IMR-90 (cell line): ENCODE measurements around the gene PLXNB3. TPM values are rescaled to one million over a fixed set of nuclear protein-coding genes. Genes with fewer than 3 reads are reported as not detected.
"Not testable (repeated sequence)": the region's sequence is repeated elsewhere in the genome, so short reads cannot be mapped to it uniquely, and the experiment has no call there.

ENCODE experiments used
- ATAC-seq: fragments of 200-7000 bp; cut with Tn5 transposase; 2 replicates; pipeline ENCODE4 v1.9.1; 2020; ENCODE audit warnings: low read depth, mild to moderate bottlenecking, moderate library complexity
- BruUV-seq: library from RNA; stranded (reverse); fragments of 400-500 nt; replicated peaks from 2 replicates; lab custom pipeline; 2021; lab: Mats Ljungman, UMichigan
- CTCF ChIA-PET: fragments of 300-600 bp; formaldehyde crosslinking; extraction: SDS; loops from one replicate; lab custom pipeline; 2021; ENCODE audit warnings: antibody characterized with exemption; lab: Yijun Ruan, JAX
- POLR2A ChIA-PET: fragments of 300-600 bp; sonication (Branson Sonifier 250); formaldehyde crosslinking; loops from one replicate; lab custom pipeline; 2022; ENCODE audit warnings: antibody characterized with exemption; ENCODE audit not compliant: unreplicated experiment; lab: Charles Lee
- DNase-seq: peaks from one replicate; pipeline ENCODE4 v3.0.0; 2013
- H2AFZ ChIP-seq: replicated peaks from 2 replicates; pipeline ENCODE3; 2013; ENCODE audit warnings: low read length, mild to moderate bottlenecking; ENCODE audit not compliant: poor library complexity
- H2AK5ac ChIP-seq: 2 replicates; pipeline ENCODE4 v1.6.1; 2013; ENCODE audit warnings: low read depth, low read length, inconsistent platforms
- H2AK9ac ChIP-seq: replicated peaks from 2 replicates; pipeline ENCODE3; 2013; ENCODE audit warnings: mild to moderate bottlenecking, low read depth, low read length, moderate library complexity; ENCODE audit not compliant: poor library complexity
- H2BK120ac ChIP-seq: 2 replicates; pipeline ENCODE4 v1.6.1; 2013; ENCODE audit warnings: low read depth, low read length, inconsistent platforms
- H2BK15ac ChIP-seq: 3 replicates; pipeline ENCODE4 v1.6.1; 2013; ENCODE audit warnings: low read depth, low read length, inconsistent platforms
- H2BK20ac ChIP-seq: 2 replicates; pipeline ENCODE4 v1.6.1; 2013; ENCODE audit warnings: low read depth, mild to moderate bottlenecking, inconsistent platforms, low read length, moderate library complexity
- H2BK5ac ChIP-seq: 2 replicates; pipeline ENCODE4 v1.6.1; 2013; ENCODE audit warnings: mild to moderate bottlenecking, low read depth, low read length, inconsistent platforms; ENCODE audit not compliant: poor library complexity, severe bottlenecking
- H3K14ac ChIP-seq: replicated peaks from 2 replicates; pipeline ENCODE4 v1.6.1; 2013; ENCODE audit warnings: low read depth, low read length, inconsistent platforms
- H3K18ac ChIP-seq: 2 replicates; pipeline ENCODE4 v1.6.1; 2013; ENCODE audit warnings: low read depth, low read length, control low read depth
- H3K23ac ChIP-seq: 2 replicates; pipeline ENCODE4 v1.6.1; 2013; ENCODE audit warnings: low read depth, low read length, inconsistent platforms
- H3K27ac ChIP-seq: 2 replicates; pipeline ENCODE4 v1.5.1; 2013; ENCODE audit warnings: mild to moderate bottlenecking, control low read depth, low read length; ENCODE audit not compliant: insufficient read depth
- H3K27me3 ChIP-seq: 2 replicates; pipeline ENCODE4 v1.6.1; 2013; ENCODE audit warnings: low read length; ENCODE audit not compliant: control insufficient read depth, insufficient read depth
- H3K36me3 ChIP-seq: 2 replicates; pipeline ENCODE4 v1.6.1; 2013; ENCODE audit warnings: low read length, mixed read lengths; ENCODE audit not compliant: control insufficient read depth, insufficient read depth
- H3K4ac ChIP-seq: 2 replicates; pipeline ENCODE4 v1.6.1; 2013; ENCODE audit warnings: low read depth, low read length, inconsistent platforms
- H3K4me1 ChIP-seq: 2 replicates; pipeline ENCODE4 v1.6.1; 2013; ENCODE audit warnings: low read length, mixed read lengths; ENCODE audit not compliant: control insufficient read depth, insufficient read depth
- H3K4me2 ChIP-seq: 2 replicates; pipeline ENCODE4 v1.6.1; 2013; ENCODE audit warnings: low read depth, mild to moderate bottlenecking, control low read depth, low read length, moderate library complexity
- H3K4me3 ChIP-seq: 2 replicates; pipeline ENCODE4 v1.5.1; 2013; ENCODE audit warnings: low read depth, mild to moderate bottlenecking, control low read depth, low read length, moderate library complexity; ENCODE audit not compliant: insufficient read depth
- H3K56ac ChIP-seq: 2 replicates; pipeline ENCODE4 v1.6.1; 2013; ENCODE audit warnings: low read length, inconsistent platforms; ENCODE audit not compliant: insufficient read depth; ENCODE audit errors: extremely low read depth
- H3K79me1 ChIP-seq, 2 experiments: 2 replicates each; pipeline ENCODE4 v1.6.1; 2013; ENCODE audit warnings: low read length in 2 of 2, inconsistent platforms in 1 of 2, low read depth in 1 of 2
- H3K9ac ChIP-seq: 2 replicates; pipeline ENCODE4 v1.6.1; 2013; ENCODE audit warnings: low read depth, low read length, control low read depth
- H3K9me1 ChIP-seq: 2 replicates; pipeline ENCODE4 v1.6.1; 2013; ENCODE audit warnings: low read length, inconsistent platforms; ENCODE audit not compliant: insufficient read depth
- H3K9me3 ChIP-seq: 2 replicates; pipeline ENCODE4 v1.6.1; 2013; ENCODE audit warnings: low read length; ENCODE audit not compliant: control insufficient read depth, insufficient read depth
- H4K20me1 ChIP-seq: 2 replicates; pipeline ENCODE4 v1.6.1; 2013; ENCODE audit warnings: low read length, inconsistent platforms; ENCODE audit not compliant: insufficient read depth
- H4K5ac ChIP-seq: 2 replicates; pipeline ENCODE4 v1.6.1; 2013; ENCODE audit warnings: mild to moderate bottlenecking, low read depth, low read length, control low read depth
- H4K8ac ChIP-seq, 2 experiments: 2 replicates each; pipeline ENCODE4 v1.6.1; 2013; ENCODE audit warnings: low read depth in 2 of 2, low read length in 2 of 2, control low read depth in 1 of 2, inconsistent platforms in 1 of 2
- H4K91ac ChIP-seq: 2 replicates; pipeline ENCODE4 v1.6.1; 2013; ENCODE audit warnings: low read depth, low read length, inconsistent platforms; ENCODE audit not compliant: insufficient read depth
- WGBS, 2 experiments: methylation state at CpG; one replicate each; pipeline versions ENCODE4 v1.1.5 to v1.1.7; 2013; ENCODE audit warnings: missing lambda C conversion rate in 2 of 2; ENCODE audit not compliant: insufficient read length in 1 of 2; ENCODE audit errors: extremely low coverage in 2 of 2; 5-methylcytosine and 5-hydroxymethylcytosine counted together
- dilution Hi-C: fragments of 300-500 bp; cut with HindIII; formaldehyde crosslinking; loops from one replicate; pipeline ENCODE4 v1.14.3; 2018; ENCODE audit warnings: low sequenced_read_pairs; ENCODE audit not compliant: unreplicated experiment
- in situ Hi-C: fragments of 300-500 bp; cut with MboI; formaldehyde crosslinking; loops from 3 replicates; pipeline ENCODE4 v1.14.3; 2019; ENCODE audit warnings: low sequenced_read_pairs, inconsistent platforms, mixed read lengths
- intact Hi-C: fragments of 100-400 bp; cut with micrococcal nuclease; formaldehyde crosslinking; loops from 2 replicates; pipeline ENCODE4 v1.10.0; 2022
- polyA plus RNA-seq, 3 experiments: library from polyadenylated mRNA; depleted of rRNA; stranded (reverse); fragments of >200 nt; gene quantifications; 2 replicates each; pipeline ENCODE4 v1.2.3, GENCODE V29; 2012; ENCODE audit warnings: low replicate concordance in 1 of 3
- total RNA-seq: library from RNA; depleted of rRNA; stranded (reverse); fragments of >200 nt; gene quantifications from 2 replicates; pipeline ENCODE4 v1.2.3, GENCODE V29; 2012

PLXNB3 gene
- total and polyA plus RNA-seq, 2 of the 4 experiments (the other 2 are of a cell fraction) = 0.36 to 22.3 TPM

DNA sequence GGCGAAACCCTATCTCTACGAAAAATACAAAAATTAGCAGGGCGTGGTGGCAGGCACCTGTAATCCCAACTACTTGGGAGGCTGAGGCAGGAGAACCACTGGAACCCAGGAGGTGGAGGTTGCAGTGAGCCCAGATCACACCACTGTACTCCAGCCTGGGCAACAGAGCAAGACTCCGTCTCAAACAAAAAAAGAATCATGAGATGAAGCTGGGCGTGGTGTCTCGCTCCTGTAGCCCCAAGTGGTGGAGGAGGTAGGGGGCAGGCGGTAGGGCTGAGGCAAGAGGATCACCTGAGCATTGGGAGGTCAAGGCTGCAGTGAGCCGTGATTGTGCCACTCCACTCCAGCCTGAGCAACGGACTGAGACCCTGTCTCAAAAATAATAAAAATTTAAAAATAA, 54.0 kb downstream of the PLXNB3 start:
- WGBS, 2 experiments = 92% methylated on average over 2 of the region's 9 CpGs; no CpG with 5 or more reads in 1 of the 2 experiments
- CTCF ChIA-PET = not testable (repeated sequence)

More for the DNA sequence above, 54.0 kb downstream of the PLXNB3 start:
- H3K4me3 ChIP-seq, H3K18ac ChIP-seq, H3K27ac ChIP-seq, dilution Hi-C loops, H3K4ac ChIP-seq, H2BK20ac ChIP-seq, BruUV-seq, H4K20me1 ChIP-seq, H2AK9ac ChIP-seq, ATAC-seq, POLR2A ChIA-PET, DNase-seq, H4K8ac ChIP-seq, H3K9me1 ChIP-seq, H3K56ac ChIP-seq, H3K9ac ChIP-seq, H3K4me2 ChIP-seq, H2BK15ac ChIP-seq, H2AK5ac ChIP-seq, H3K14ac ChIP-seq, H2BK120ac ChIP-seq, H2BK5ac ChIP-seq, H2AFZ ChIP-seq, intact Hi-C loops, H4K91ac ChIP-seq, H4K5ac ChIP-seq, H3K23ac ChIP-seq, H3K9me3 ChIP-seq, in situ Hi-C loops, H3K79me1 ChIP-seq, H3K4me1 ChIP-seq, H3K36me3 ChIP-seq: not testable (repeated sequence)
- peaks cover 16% of the 10 kb centered on the region for H3K27me3 ChIP-seq
